ENCODE results near the gene MBTPS2. TPM values are rescaled to one million over a fixed set of nuclear protein-coding genes. Genes with fewer than 3 reads are reported as not detected.

MBTPS2 gene
- total and polyA plus RNA-seq, 9 of the 15 experiments (the other 6 are each of a cell fraction or from before 2014, with no cell fraction given) = 2.3 to 18.7 (median 4.0) TPM

- peak; percentile 99 for TF ChIP-seq TFAP4 (CRISPR knock-in tag; IDR thresholded peaks at IDR 0.05; ENCODE audit: borderline replicate concordance)
- no peak for TF ChIP-seq MTA2 (IDR thresholded peaks at IDR 0.05; ENCODE audit: low read depth)
- TF ChIP-seq E2F5 (CRISPR knock-in tag; IDR thresholded peaks at IDR 0.05) = no peak
- 0 out of 2 replicates have a peak, but pooled peaks have one; percentile 76 for TF ChIP-seq RNF2 (IDR thresholded peaks at IDR 0.05)
- peak; percentile 46 for TF ChIP-seq REST (IDR thresholded peaks at IDR 0.05; ENCODE audit: borderline replicate concordance)
- no peak; the same call in 1 of the 2 replicates for TF ChIP-seq REST (CRISPR knock-in tag; IDR thresholded peaks at IDR 0.05; ENCODE audit: low read depth)
- no peak for TF ChIP-seq NFE2L1 (tag; IDR thresholded peaks at IDR 0.05; ENCODE audit: borderline replicate concordance, low read depth)
- TF ChIP-seq ESRRB (CRISPR knock-in tag; IDR thresholded peaks at IDR 0.05; ENCODE audit: borderline replicate concordance) = no peak
- TF ChIP-seq SMARCC2 (IDR thresholded peaks at IDR 0.05; ENCODE audit: low read depth) = no peak
- TF ChIP-seq E2F3 (CRISPR knock-in tag; IDR thresholded peaks at IDR 0.05) = no peak
- TF ChIP-seq JUNB (CRISPR knock-in tag; conservative IDR thresholded peaks at IDR 0.05) = no peak
- no peak for TF ChIP-seq HNRNPK (IDR thresholded peaks at IDR 0.05; ENCODE audit: low read depth, low read length, poor library complexity, severe bottlenecking)
- TF ChIP-seq MYBL2 (IDR thresholded peaks at IDR 0.05; ENCODE audit: low read depth) = no peak
- no peak for TF ChIP-seq MYBL2 (CRISPR knock-in tag; IDR thresholded peaks at IDR 0.05; ENCODE audit: borderline replicate concordance)
- TF ChIP-seq ZC3H11A (IDR thresholded peaks at IDR 0.05; ENCODE audit: low read depth, low read length) = 0 out of 2 replicates have a peak, but pooled peaks have one; percentile 29
- no peak for TF ChIP-seq MLX (CRISPR knock-in tag; conservative IDR thresholded peaks at IDR 0.05)
- no peak for TF ChIP-seq MTF1 (CRISPR knock-in tag; IDR thresholded peaks at IDR 0.05; ENCODE audit: borderline replicate concordance)
These were observed at the start of gene MBTPS2 (continued) for GRCh38 chrX:21839334-21840192.

Data from K562 (cell line).